B cell (primary cell): ENCODE results near the gene KLHL1. TPM values are rescaled to one million over a fixed set of nuclear protein-coding genes. Genes with fewer than 3 reads are reported as not detected.

Experiments used
- ATAC-seq: fragments of 200-7000 bp; cut with Tn5 transposase; one replicate; pipeline ENCODE4 v1.10.0; 2021; ENCODE audit warnings: low read depth, mild to moderate bottlenecking, moderate number of reproducible peaks, moderate library complexity
- CTCF ChIA-PET: fragments of 350-600 bp; sonication (Branson Sonifier 250); formaldehyde crosslinking; loops from one replicate; lab custom pipeline; 2021; ENCODE audit warnings: antibody characterized with exemption, inconsistent platforms; lab: Charles Lee
- POLR2A ChIA-PET: fragments of 350-600 bp; sonication (Branson Sonifier 250); formaldehyde crosslinking; loops from one replicate; lab custom pipeline; 2021; ENCODE audit warnings: antibody characterized with exemption; lab: Charles Lee
- DNase-seq: peaks from one replicate; pipeline ENCODE4 v3.0.0; 2013
- H2AFZ ChIP-seq: 2 replicates; pipeline ENCODE4 v1.6.1; 2012; ENCODE audit warnings: mild to moderate bottlenecking, low read depth, low read length; ENCODE audit not compliant: insufficient read depth, poor library complexity, severe bottlenecking
- H3K27ac ChIP-seq, 2 donors: 1 replicate in 1 of 2; 2 replicates in 1 of 2; pipeline ENCODE4 v1.5.1; 2012 to 2013; ENCODE audit warnings: low read length in 2 of 2, mild to moderate bottlenecking in 2 of 2, moderate library complexity in 1 of 2
- H3K27me3 ChIP-seq, 4 experiments: fragments of 200-600 bp in 1 of 4; sonication (generic) in 1 of 4; replicated peaks in 1 of 4; 1 replicate in 2 of 4; 2 replicates in 2 of 4; pipeline versions ENCODE4 v1.6.1 to v1.7.0; 2013 to 2016; ENCODE audit warnings: low read length in 3 of 4, mild to moderate bottlenecking in 2 of 4, mixed read lengths in 1 of 4, moderate library complexity in 1 of 4; ENCODE audit not compliant: insufficient read depth in 4 of 4, control insufficient read depth in 3 of 4; ENCODE audit errors: control extremely low read depth in 1 of 4
- H3K36me3 ChIP-seq, 2 experiments: replicated peaks in 1 of 2; 1 replicate in 1 of 2; 2 replicates in 1 of 2; pipeline versions ENCODE4 v1.6.1 to v1.7.1; 2013; ENCODE audit warnings: low read length in 1 of 2; ENCODE audit not compliant: insufficient read depth in 2 of 2, control insufficient read depth in 1 of 2; ENCODE audit errors: control extremely low read depth in 1 of 2, extremely low read depth in 1 of 2
- H3K4me1 ChIP-seq, 2 donors: fragments of 200-600 bp in 1 of 2; sonication (generic) in 1 of 2; 1 replicate in 1 of 2; 2 replicates in 1 of 2; pipeline versions ENCODE4 v1.5.1 to v1.6.1; 2013 to 2017; ENCODE audit warnings: low read length in 2 of 2; ENCODE audit not compliant: control insufficient read depth in 2 of 2, insufficient read depth in 2 of 2
- H3K4me2 ChIP-seq: replicated peaks from 2 replicates; pipeline ENCODE3; 2012; ENCODE audit warnings: mild to moderate bottlenecking, low read depth, low read length; ENCODE audit not compliant: poor library complexity, severe bottlenecking
- H3K4me3 ChIP-seq, 5 experiments: fragments of 200-600 bp in 1 of 5; sonication (generic) in 1 of 5; 1 replicate in 3 of 5; 2 replicates in 2 of 5; pipeline versions ENCODE4 v1.5.1 to v1.7.0; 2011 to 2016; ENCODE audit warnings: low read length in 4 of 5, mild to moderate bottlenecking in 4 of 5, low read depth in 2 of 5, control low read depth in 1 of 5, moderate library complexity in 1 of 5; ENCODE audit not compliant: insufficient read depth in 1 of 5; ENCODE audit errors: control extremely low read depth in 1 of 5, extremely low read depth in 1 of 5
- H3K79me2 ChIP-seq: fragments of 200-600 bp; sonication (generic); one replicate; pipeline ENCODE4 v1.6.0; 2016; ENCODE audit warnings: low read length; ENCODE audit not compliant: control insufficient read depth, insufficient read depth
- H3K9ac ChIP-seq: fragments of 200-600 bp; sonication (generic); 2 replicates; pipeline ENCODE4 v1.6.1; 2017; ENCODE audit warnings: mild to moderate bottlenecking, low read length, moderate library complexity
- H3K9me3 ChIP-seq, 3 donors: one replicate each; pipeline versions ENCODE4 v1.6.1 to v1.7.1; 2013; ENCODE audit warnings: low read length in 2 of 3; ENCODE audit not compliant: control insufficient read depth in 2 of 3, insufficient read depth in 1 of 3; ENCODE audit errors: control extremely low read depth in 1 of 3
- H4K20me1 ChIP-seq: 2 replicates; pipeline ENCODE4 v1.6.0; 2012; ENCODE audit warnings: mild to moderate bottlenecking, low read length; ENCODE audit not compliant: insufficient read depth, control insufficient read depth, poor library complexity, severe bottlenecking
- H3K27ac Mint-ChIP-seq: one replicate; pipeline ENCODE4 v1.8.0; 2021; ENCODE audit warnings: mixed read lengths
- H3K27me3 Mint-ChIP-seq: one replicate; pipeline ENCODE4 v1.8.0; 2021; ENCODE audit warnings: mixed read lengths
- H3K4me1 Mint-ChIP-seq: one replicate; pipeline ENCODE4 v1.8.0; 2021; ENCODE audit warnings: mixed read lengths
- H3K4me3 Mint-ChIP-seq: one replicate; pipeline ENCODE4 v1.8.0; 2021; ENCODE audit warnings: mixed read lengths
- H3K9me3 Mint-ChIP-seq: one replicate; pipeline ENCODE4 v1.8.0; 2022; ENCODE audit warnings: mixed read lengths; ENCODE audit not compliant: insufficient read depth
- EZH2 ChIP-seq: IDR thresholded peaks from 2 replicates; pipeline ENCODE4 v1.6.1; 2012; ENCODE audit warnings: borderline replicate concordance, low read depth, mild to moderate bottlenecking, moderate library complexity, low read length; ENCODE audit not compliant: insufficient read depth, poor library complexity, severe bottlenecking
- WGBS: methylation state at CpG from one replicate; pipeline ENCODE4 v1.1.5; 2013; ENCODE audit warnings: missing lambda C conversion rate; ENCODE audit not compliant: insufficient coverage; 5-methylcytosine and 5-hydroxymethylcytosine counted together
- intact Hi-C: fragments of 100-400 bp; cut with micrococcal nuclease; formaldehyde crosslinking; loops from one replicate; pipeline ENCODE4 v1.10.0; 2022
- polyA plus RNA-seq: library from polyadenylated mRNA; depleted of rRNA; stranded (reverse); fragments of >200 nt; gene quantifications from 2 replicates; pipeline ENCODE4 v1.2.3, GENCODE V29; 2012
- total RNA-seq, 2 donors: library from RNA; stranded (reverse); fragments of 120-200 nt in 1 of 2; gene quantifications; 1 replicate in 1 of 2; 2 replicates in 1 of 2; pipeline versions ENCODE4 v1.2.3 to v1.2.4, GENCODE V29; 2013 to 2022
- TF ChIP-seq, protein P1 (sequence below): fragments of 200-600 bp; IDR thresholded peaks from one replicate; pipeline ENCODE4 v1.8.0; 2022; ENCODE audit warnings: antibody characterized with exemption, mild to moderate bottlenecking

KLHL1 gene
- total and polyA plus RNA-seq, 2 donors (not counting 1 experiment from before 2014, with no cell fraction given) = not detected

GRCh38 chr13:70098669-70099068 is 9.6 kb downstream of the KLHL1 start:
- Histone ChIP-seq H3K27ac (no peak overlapping the region), H3K4me3 (no peak overlapping the region), H3K9ac (no peak overlapping the region), H2AFZ (no peak overlapping the region), H3K4me2 (no peak overlapping the region), H3K36me3 (no peaks in the 10 kb centered on the region), H3K27me3 (no peaks in the 10 kb centered on the region), H3K9me3 (no peaks in the 10 kb centered on the region), H3K4me1 (no peaks in the 10 kb centered on the region), H4K20me1 (no peaks in the 10 kb centered on the region), H3K79me2 (no peaks in the 10 kb centered on the region)
- no peak for DNase-seq
- no CpG with 5 or more reads among the region's 1 CpG for WGBS
- no peak for ATAC-seq
- TF ChIP-seq EZH2 = no peak
- TF ChIP-seq, protein P1, sequence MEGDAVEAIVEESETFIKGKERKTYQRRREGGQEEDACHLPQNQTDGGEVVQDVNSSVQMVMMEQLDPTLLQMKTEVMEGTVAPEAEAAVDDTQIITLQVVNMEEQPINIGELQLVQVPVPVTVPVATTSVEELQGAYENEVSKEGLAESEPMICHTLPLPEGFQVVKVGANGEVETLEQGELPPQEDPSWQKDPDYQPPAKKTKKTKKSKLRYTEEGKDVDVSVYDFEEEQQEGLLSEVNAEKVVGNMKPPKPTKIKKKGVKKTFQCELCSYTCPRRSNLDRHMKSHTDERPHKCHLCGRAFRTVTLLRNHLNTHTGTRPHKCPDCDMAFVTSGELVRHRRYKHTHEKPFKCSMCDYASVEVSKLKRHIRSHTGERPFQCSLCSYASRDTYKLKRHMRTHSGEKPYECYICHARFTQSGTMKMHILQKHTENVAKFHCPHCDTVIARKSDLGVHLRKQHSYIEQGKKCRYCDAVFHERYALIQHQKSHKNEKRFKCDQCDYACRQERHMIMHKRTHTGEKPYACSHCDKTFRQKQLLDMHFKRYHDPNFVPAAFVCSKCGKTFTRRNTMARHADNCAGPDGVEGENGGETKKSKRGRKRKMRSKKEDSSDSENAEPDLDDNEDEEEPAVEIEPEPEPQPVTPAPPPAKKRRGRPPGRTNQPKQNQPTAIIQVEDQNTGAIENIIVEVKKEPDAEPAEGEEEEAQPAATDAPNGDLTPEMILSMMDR = no peak
- no peak overlapping the region for H3K4me3 Mint-ChIP-seq
- POLR2A ChIA-PET = no interaction called here
- H3K9me3 Mint-ChIP-seq = peaks cover 3% of the 10 kb centered on the region
- no peaks in the 10 kb centered on the region for H3K27me3 Mint-ChIP-seq
- no peaks in the 10 kb centered on the region for H3K4me1 Mint-ChIP-seq
- H3K27ac Mint-ChIP-seq = no peak overlapping the region
- intact Hi-C loops = no loop called here
- CTCF ChIA-PET = no interaction called here

DNA sequence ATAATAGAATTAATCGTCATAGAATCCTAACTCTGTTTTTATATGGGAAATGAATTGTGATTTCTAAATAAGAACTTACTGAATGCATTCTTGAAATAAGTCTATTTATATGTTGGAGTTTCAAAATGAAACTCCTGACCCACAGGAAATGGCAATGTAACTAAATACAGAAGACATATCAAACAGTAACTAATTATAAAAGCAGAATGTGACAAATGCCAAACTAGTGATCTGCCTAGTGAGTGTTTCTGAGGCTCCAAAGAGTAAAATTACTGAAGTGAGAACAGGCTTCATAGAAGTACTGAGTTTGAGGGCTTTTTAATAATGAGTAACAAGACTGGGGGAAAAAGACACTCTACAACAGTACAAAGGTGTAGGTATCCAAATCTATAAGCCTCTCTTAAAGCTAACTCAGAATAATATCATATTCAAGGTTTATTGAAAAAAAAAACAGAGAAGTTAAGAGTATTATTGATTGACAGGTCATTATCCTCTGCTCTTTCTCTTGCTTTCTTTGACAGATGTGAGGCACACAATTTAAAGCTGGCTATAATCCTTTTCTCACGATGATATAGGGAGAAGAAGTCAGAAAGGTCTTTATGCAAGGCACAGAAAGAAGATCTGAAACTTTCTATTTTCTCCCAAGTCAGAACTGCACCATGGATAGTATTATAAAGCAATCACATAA is 18.1 kb downstream of the KLHL1 start:
- Mint-ChIP-seq H3K27ac (no peak overlapping the region), H3K4me3 (no peak overlapping the region), H3K27me3 (no peaks in the 10 kb centered on the region), H3K9me3 (peaks cover 13% of the 10 kb centered on the region), H3K4me1 (no peaks in the 10 kb centered on the region)
- ATAC-seq (no peak), DNase-seq (no peak)
- no peaks in the 10 kb centered on the region for H3K36me3 ChIP-seq
- no peak overlapping the region for H3K27ac ChIP-seq
- H3K4me3 ChIP-seq = no peak overlapping the region
- no peak overlapping the region for H3K4me2 ChIP-seq
- H2AFZ ChIP-seq = no peak overlapping the region
- ChIA-PET POLR2A (no interaction called here), CTCF (no interaction called here)
- intact Hi-C loops = no loop called here
- no peaks in the 10 kb centered on the region for H3K9me3 ChIP-seq
- WGBS = no CpG with 5 or more reads among the region's 2 CpGs
- no peaks in the 10 kb centered on the region for H4K20me1 ChIP-seq
- no peaks in the 10 kb centered on the region for H3K79me2 ChIP-seq
- TF ChIP-seq, protein P1 = no peak
- no peak for TF ChIP-seq EZH2
- H3K9ac ChIP-seq = no peak overlapping the region
- H3K27me3 ChIP-seq = no peaks in the 10 kb centered on the region
- H3K4me1 ChIP-seq = no peaks in the 10 kb centered on the region
